ENCODE results near the gene CHD9.
"Not testable (repeated sequence)": the region's sequence is repeated elsewhere in the genome, so short reads cannot be mapped to it uniquely, and the experiment has no call there.

The CHD9 gene

DNA sequence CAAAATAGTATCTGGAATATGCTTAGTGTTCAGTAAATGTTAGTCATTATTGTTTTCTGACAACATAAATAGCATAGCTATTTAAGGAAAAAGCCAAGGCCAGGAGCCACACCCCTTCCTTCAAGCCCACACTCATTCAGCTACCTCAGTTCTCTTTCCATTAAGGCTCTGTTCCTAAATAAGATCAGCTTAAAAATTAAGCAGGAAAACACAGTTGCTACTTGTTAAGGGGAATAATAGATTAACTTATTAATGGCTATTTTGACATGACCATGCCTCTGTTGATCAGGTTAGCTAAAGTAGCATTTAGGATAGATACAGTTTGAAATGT lies 158.1 kb downstream of the CHD9 start:
- no peak for DNase-seq

DNA sequence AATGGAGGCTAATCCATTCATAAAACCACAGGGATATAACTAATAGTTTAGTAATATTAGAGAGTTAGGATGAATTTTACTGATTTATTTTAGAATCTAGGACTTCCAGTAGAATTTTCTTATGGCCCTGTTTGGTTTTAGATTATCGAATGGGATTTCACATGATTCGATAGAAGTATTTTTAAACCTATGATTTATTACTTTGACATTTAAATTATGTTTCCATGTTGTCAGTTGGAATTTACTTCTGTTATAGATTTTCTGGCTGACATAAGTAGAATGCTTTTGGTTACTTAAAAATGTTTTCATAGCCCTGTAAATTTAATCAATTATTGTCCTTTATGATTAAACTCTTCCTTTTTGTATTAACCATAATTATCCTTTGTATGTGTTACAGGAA lies 158.8 kb downstream of the CHD9 start:
- DNase-seq, result no peak

DNA sequence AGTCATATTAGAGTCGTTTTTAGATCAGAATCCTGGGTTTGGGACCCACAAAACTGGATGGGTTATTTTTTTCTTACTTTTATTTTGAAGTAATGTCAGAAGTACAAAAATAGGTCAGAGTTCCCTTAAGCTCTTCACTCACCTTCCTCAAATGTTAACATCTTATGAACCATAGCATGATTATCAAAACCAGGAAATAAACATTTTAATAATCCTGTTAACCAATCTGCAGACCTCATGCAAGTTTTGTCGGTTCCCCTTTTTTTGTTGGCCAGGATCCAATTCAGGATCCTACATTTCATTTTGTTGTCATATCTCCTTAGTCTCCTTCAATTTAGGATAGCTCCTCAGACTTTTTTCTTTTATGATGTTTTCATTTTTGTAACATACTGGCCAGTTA lies 162.0 kb downstream of the CHD9 start:
- DNase-seq, result no peak

DNA sequence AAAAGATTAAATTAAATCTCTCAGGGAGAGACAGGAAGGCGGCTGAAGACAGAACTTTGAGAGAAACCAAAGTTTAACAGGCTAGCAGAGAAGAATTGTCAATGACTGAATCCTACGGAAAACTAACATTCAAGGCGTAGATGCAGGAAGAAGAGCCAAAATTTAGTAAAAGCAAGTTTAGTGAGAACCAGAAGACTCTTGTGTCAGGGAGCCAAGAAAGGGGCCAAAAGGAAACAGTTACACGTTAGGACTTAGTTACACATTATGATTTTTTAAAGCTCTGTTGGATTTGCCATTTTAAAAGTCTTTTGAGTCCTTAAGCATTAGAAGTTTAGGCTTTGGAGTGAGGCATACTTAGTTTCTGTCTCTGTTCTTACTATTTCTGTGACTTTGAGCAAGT lies 164.6 kb downstream of the CHD9 start:
- no peak for DNase-seq

DNA sequence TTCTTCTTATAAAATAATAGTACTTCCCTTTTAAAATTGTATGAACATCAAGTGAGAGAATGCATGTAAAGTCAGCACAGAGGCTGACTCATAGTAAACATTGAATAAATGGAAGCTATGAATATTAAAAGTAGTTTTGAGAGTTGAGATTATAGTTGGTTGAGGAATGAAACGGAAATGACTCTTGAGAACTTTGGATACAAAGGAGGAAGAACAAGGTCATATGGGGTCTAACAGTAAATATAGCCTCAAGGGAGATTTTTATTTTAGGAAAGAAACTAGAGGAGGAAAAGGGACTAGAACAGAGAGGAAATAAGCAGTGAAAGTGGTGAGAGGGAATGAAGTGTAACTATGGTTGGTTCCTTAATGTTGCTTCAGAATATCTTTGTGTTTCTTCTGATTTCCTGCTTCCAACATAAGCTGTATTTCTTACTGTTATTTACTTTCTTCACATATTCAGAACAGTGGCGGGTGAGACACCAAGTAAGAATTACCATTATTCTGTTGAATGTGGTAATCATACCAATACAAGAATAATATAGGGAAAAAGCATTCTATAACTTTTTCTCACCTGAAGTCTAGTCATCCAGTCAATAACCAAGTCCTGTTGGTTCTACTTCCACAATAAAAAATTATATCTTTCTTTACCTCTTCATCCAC lies 165.1 kb downstream of the CHD9 start:
- no peak for DNase-seq

DNA sequence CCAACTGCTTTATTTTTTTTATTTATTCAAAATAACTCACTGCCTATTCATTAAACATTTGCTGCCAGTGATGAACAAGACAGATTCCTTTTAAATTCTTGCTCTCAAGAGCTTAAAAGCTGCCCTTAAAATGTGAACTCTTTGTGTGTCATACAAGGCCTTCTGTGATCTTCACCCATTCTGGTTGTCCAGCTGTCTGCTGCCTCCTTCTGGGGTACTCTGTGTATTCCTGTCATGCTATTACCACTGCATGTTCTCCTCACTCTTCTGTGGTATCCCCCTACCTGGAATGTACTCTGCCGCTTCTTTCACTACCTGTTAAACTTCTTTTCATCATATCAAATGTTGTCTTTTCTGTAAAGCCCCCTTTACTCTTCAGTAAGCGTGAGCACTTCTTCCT lies 165.8 kb downstream of the CHD9 start:
- no peak for DNase-seq

DNA sequence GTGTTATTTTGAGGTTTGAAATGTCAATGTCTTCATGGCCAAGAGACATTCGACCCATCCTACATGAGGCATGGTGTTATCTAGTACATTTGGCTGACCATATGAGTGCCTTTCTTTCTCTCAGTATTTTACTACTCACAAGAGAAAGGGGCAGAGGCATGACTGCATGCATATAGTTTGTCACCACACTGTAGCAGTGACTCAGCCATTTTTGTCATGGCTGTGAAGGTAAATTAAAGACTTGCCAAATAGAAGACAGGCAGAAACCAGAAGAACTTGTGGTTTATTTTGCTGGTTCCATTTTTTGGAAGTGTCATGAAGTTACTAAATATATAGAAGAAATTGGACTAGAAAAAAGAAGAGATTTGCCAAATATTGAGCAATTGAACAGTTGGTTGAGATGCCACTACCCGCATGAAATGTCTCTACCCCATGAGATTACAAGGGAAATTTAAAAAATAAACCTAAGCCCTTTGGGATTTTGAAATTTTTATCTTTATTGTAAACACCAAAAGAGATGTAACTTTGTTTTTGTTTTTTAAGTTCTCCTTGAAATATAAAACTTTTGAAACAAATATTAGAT lies 170.3 kb downstream of the CHD9 start:
- DNase-seq, result no peak

DNA sequence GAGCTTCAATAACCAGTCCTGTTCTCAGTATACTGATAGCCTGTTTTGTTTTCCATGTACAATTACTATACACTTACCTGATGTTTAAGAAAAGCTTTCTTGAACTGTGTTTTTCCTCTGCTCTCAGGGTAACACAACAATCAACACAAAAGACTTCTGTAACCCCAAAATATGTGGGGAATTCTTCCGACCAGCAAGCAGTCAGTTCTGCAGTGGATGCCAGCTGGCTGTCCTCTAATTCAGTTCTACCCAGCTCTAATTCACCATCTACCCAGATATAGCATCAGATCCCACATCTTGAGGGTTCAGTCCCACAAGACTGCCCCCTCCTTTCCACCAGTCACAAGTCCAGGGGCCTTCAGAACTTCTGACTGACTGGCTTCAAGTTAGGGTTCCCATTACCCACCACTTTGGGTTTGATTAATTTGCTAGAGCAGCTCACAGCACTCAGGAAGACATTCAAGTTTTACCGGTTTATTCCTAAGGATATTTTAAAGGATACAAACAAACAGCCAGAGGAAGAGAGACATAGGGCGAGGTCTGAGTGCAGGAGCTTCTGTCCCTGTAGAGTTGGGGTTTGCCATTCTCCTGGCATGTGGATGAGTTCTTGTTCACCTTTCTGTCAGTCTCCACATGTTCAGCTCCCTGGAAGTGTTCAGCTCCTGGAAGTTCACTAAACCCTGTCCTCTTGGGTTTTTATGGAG lies 178.2 kb downstream of the CHD9 start:
- DNase-seq, result no peak

DNA sequence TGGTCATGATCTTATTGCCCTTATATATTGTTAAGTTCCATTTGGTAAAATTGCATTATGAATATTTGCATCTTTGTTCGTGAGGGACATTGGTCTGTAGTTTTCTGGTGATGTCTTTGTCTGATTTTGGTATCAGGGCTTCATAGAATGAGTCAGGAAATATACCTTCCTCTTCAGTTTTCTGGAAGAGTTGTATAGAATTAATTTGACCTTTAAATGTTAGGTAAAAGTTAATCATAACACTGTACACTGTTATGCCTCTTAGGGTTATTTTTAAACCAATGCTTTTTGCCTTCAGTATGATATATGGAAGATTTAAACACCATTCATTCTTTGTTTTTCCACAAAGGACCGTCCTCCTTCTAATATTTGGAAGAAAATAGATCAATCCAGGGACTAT lies 180.0 kb downstream of the CHD9 start:
- DNase-seq, result no peak

DNA sequence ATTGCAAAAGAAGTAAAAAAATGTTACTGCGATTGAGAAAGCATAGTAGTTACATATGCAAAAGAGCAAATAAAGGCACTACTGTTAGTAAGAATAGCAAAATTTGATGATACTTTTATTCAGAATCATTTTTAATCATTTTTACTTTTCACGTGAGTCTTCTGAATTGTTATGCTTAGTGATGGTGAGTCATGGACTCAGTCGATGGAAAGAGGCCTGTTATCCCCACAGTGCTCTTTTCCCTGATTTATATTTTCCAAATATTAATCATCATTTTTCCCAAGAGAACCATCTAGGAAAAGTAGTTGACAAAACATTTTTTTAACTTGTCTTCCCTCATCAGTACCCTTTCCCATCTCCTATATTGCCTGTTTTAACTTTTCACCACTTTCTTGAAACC lies 181.1 kb downstream of the CHD9 start:
- no peak for DNase-seq

DNA sequence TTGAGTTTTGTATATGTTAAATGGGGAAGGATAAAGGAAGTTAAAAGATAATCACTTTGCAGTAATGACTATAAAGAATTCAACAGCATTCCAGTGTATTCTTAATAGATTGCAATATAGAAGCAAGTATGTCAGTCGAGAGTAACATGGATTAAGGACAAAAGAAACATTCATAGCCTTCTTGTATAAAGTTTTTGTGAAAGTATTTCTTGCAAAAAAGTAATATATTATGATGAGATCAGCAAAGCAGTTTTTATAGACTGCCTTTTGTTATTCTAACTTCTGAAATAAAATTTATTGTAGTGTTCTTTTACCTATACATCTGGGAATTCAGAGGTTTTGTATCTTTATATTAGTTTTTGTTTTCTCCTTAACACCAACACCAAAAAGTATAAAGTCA lies 194.5 kb downstream of the CHD9 start:
- no peak for DNase-seq

DNA sequence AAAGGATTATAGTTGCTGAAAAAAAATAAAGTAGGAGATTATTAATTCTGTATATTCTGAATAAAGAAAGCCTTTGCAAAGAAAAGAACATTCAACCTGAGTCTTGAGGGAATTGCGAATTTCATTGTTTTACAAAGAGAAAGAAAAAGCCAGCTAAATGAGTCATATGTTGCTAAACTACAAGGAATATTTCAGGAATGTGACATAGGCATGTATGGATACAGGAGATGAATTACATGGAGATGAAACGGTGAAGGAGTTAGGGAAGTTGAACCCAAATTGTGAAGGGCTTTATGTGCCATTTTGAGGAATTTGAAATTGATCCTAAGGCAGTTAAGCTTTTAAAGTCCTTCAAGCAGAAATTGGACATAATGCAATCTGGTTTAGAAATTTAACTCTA lies 202.2 kb downstream of the CHD9 start:
- no peak for DNase-seq

DNA sequence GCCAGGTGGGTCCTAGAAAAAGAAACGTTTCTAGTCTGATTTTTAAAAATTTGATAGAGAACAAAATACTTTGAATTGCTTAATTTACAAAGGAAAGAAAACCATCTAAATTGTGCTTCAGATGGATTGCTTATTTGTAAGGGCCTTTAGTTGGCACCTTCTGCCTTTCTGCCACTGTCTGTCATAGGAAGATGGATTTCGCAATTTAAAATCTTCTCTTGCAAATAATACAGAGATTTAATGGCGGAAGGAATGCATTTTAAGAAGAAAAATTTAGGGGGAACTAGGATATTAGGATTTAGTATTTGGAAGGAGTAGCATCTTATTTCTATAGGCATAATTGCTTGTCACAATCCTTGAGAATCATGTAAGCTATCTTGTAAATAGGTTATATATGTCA lies 204.0 kb downstream of the CHD9 start:
- DNase-seq, result no peak

DNA sequence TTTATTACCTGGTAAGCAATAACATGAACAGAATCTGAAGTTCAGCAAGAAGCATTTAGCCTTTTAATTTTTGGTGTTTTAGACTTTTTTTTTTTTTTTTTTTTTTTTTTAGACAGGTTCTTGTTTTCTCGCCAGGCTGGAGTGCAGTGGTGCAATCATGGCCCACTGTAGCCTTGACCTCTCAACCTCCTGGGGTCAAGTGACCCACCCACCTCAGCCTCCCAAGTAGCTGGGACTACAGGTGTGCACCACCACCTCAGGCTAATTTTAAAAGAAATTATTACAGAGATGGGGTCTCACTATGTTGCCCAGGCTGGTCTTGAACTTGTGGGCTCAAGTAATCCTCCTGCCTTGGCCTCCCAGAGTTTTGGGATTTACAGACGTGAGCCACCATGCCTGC lies 206.5 kb downstream of the CHD9 start:
- DNase-seq, result no peak

DNA sequence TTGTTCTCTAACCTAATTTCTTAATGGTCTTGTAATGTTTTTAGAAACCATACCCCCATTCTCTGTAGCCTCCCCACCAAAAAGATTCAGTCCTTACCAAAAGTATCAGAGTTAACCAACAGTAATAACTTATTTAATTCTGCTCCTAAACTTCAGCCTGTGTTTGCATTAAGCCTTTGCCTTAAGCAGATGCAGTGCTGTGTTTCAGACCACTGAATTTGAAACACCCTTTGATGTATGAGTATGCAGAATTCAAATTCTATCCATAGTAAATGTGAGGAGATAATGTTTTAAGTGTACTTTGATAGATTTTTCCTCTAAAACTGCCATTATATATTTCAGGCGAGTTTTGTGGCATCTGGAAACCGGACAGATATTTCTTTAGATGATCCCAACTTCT lies 207.9 kb downstream of the CHD9 start:
- no peak for DNase-seq

DNA sequence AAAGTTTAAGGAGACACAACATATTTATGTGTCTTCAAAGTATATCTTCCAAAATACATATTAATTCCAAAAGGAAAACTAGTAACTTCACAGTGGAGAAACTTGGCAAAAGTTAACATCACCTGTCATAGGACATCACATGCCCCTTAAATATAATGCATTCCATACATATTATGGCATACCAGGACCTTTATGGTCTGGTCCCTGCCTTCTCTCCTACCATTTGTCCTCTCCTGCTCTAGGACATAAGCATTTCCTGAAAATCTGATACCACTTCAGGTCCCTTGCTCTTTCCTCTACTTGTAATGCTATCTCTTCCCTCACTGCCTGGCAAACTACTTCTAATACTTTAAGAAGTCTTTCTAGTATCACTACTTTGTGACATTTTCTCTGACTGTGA lies 211.4 kb downstream of the CHD9 start:
- DNase-seq, result no peak

DNA sequence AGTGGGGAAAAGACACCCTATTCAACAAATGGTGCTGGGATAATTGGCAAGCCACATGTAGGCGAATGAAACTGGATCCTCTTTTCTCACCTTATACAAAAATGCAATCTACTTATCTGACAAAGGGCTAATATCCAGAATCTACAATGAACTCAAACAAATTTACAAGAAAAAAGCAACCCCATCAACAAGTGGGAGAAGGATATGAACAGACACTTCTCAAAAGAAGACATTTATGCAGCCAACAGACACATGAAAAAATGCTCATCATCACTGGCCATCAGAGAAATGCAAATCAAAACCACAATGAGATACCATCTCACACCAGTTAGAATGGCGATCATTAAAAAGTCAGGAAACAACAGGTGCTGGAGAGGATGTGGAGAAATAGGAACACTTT lies 223.7 kb downstream of the CHD9 start:
- not testable (repeated sequence) for DNase-seq

DNA sequence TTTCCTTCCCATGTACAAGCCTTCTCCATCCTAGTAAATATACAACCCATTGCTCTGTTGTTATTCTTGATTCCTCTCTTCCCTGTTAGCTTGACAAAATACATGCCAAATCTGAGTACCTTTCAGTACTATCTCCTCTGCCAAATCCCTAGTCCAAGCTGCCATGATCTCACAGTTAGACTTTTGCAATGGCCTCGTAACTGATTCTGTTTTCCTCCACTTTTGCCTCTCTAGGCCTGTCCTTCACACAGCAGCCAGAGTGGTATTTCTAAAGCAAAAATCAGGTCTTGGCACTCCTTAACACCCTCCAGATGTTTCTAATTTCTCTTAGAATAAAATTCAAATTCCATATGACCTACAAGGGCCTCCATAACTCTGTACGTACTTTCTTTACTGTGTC lies 226.5 kb downstream of the CHD9 start:
- no peak for DNase-seq

DNA sequence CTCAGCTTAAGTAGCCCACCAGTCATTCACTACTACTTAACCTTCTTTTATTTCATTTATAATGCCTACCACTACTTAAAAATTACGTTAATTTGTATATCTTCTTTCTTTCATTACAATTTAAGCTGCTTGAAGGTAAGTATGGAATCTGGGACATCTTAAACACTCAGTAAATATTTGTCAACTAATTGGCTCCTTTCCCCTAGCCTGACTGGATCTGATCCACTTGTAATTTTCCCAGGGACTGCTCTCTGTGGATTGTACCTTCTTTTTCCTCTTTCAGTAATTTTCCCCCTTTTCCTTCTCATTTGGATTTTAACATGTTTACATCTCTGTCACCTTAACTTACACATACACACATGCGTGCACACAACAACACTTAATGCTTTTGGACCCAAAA lies 227.1 kb downstream of the CHD9 start:
- no peak for DNase-seq

DNA sequence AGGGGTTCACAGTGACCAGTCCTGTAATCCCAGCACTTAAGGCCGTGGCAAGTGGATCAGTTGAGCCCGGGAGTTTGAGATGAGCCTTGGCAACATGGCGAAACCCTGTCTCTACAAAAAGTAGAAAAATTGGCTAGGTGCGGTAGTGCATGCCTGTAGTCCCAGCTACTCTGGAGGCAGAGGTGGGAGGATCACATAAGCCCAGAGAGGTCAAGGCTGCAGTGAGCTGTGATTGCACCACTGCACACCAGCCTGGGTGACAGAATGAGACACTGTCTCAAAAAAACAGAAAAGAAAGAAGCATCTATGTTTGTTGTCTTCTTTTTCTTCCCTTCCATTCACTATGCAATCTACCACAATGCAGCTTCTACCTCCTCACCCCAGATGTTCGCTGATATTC lies 227.5 kb downstream of the CHD9 start:
- DNase-seq, result no peak

DNA sequence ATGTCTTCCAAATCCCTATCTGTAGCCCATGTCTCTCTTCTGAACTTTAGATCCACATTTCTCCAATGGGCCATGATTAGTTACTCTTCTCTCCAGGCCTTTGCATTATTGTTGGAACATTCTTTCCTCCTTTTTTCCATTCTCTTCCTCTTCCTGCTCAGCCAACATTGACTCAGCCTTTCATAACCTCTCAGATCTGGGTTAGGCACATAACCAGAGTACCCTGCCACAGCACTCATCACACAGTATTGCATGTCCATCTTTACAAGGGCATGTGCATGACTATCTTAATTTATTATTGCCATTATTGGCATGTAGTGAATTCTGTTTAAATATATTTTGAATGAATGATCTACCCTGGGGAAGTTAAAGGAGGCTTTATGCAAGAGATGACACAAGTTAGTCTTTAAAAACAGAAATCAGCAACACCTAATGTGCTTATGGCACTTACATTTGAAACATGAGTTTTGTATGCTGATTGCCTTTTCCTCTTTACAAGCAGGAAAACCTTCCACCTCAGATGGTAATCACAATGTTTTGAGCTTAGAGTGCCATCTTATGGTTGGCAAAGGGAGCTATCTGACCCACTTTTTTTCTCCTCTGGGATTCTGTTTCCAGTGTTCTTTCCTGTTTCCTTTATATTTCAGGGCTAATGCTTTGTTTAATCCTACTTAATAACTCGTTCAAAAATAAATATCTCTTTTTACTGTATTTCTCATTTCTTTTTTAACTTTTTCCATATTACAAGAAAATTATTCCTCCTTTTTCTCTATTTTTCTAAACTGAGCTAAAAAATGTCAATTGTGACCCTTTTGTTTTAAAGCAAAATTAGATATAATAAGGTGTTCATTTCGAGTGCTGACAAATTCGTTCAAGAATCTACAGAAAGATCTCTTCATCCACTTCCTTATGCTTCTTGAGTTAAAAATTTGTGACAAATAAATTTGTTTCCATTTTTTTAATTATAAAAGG lies 228.5 kb downstream of the CHD9 start:
- no peak for DNase-seq

DNA sequence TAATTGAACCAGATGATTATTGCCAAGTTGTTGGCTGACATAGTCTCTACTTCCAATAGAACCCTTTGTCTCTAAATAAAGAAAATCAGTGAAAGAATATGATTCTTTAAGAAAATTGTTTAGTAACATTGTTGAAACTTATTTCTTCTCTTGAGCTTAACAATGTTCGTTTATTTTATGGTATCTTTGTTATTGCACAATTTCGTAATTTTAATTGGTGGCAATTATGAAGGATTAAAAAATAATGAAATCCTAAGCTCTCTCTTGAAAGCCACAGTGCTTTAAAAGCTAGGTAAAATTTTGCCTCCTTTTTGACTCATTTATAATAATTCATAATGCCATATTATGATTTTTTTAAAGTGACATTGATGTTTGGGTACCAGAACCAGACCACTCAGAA lies 230.4 kb downstream of the CHD9 start:
- no peak for DNase-seq

DNA sequence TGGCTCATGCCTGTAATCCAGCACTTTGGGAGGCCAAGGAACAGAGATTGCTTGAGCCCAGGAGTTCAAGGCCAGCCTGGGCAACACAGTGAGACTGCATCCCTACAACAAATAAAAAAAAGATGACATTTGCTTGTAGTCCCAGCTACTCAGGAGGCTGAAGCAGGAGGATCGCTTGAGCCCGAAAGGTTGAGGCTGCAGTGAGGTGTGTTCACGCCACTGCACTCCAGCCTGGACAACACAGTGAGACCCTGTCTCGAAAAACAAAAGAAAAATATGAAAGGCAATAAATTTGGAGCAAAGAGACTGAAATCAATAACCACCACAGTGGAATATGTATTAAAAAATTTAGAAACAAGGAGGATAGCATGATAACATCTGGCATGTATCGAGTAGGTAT lies 235.7 kb downstream of the CHD9 start:
- no peak for DNase-seq
